ENCODE measurements around the gene MCM6.

Gene MCM6

GRCh38 chr2:135853401-135853800 is 22.8 kb downstream of the MCM6 start:
- no peak for DNase-seq

GRCh38 chr2:135851858-135852257 is 24.4 kb downstream of the MCM6 start:
- DNase-seq = no peak

- no peak for DNase-seq
Measured at GRCh38 chr2:135850892-135851668, 25.2 kb downstream of the MCM6 start.

GRCh38 chr2:135849087-135849486 is 27.2 kb downstream of the MCM6 start:
- DNase-seq = no peak

- no peak for DNase-seq
Measured at GRCh38 chr2:135845997-135846396, 30.2 kb downstream of the MCM6 start.

- no peak for DNase-seq
Measured at GRCh38 chr2:135845257-135845656, 31.0 kb downstream of the MCM6 start.

GRCh38 chr2:135844301-135844895 is 31.8 kb downstream of the MCM6 start:
- no peak for DNase-seq

- DNase-seq = no peak
Measured at GRCh38 chr2:135843671-135844070, 32.6 kb downstream of the MCM6 start.

GRCh38 chr2:135840601-135841000 is 35.6 kb downstream of the MCM6 start:
- DNase-seq = no peak

GRCh38 chr2:135839713-135840112 is 36.5 kb downstream of the MCM6 start:
- no peak for DNase-seq

- no peak for DNase-seq
Measured at GRCh38 chr2:135838502-135838901, 37.7 kb downstream of the MCM6 start.

- DNase-seq = no peak
Measured at GRCh38 chr2:135836596-135837270, 39.5 kb downstream of the MCM6 start, which contains the start of gene LCT. Gene LCT (minus strand): TSS chr2:135837184. CDS start chr2:135837169, 15 bp downstream.

GRCh38 chr2:135832891-135833290 is 43.4 kb downstream of the MCM6 start:
- DNase-seq = no peak

GRCh38 chr2:135831180-135831812 is 44.9 kb downstream of the MCM6 start:
- no peak for DNase-seq

- DNase-seq = no peak
Measured at GRCh38 chr2:135829378-135830135, 46.7 kb downstream of the MCM6 start.

GRCh38 chr2:135826544-135826943 is 49.7 kb downstream of the MCM6 start:
- no peak for DNase-seq

- DNase-seq = no peak
Measured at GRCh38 chr2:135825550-135826176, 50.6 kb downstream of the MCM6 start.

GRCh38 chr2:135825131-135825530 is 51.1 kb downstream of the MCM6 start:
- DNase-seq = no peak

- DNase-seq = no peak
Measured at GRCh38 chr2:135822855-135823254, 53.4 kb downstream of the MCM6 start.

GRCh38 chr2:135821190-135821589 is 55.1 kb downstream of the MCM6 start:
- no peak for DNase-seq

GRCh38 chr2:135820003-135820618 is 56.1 kb downstream of the MCM6 start:
- DNase-seq = peak; percentile 46

Data from left hindlimb (tissue), 1 donor.